ENCODE results near the gene PLCH2. TPM values are rescaled to one million over a fixed set of nuclear protein-coding genes. Genes with fewer than 3 reads are reported as not detected.
A peak's percentile ranks its signal among the peaks of the same experiment; 100 is the strongest.

The PLCH2 gene
- total RNA-seq, 6 experiments from 2014 or later, result 0.37 to 4.6 (median 2.3) TPM

DNA sequence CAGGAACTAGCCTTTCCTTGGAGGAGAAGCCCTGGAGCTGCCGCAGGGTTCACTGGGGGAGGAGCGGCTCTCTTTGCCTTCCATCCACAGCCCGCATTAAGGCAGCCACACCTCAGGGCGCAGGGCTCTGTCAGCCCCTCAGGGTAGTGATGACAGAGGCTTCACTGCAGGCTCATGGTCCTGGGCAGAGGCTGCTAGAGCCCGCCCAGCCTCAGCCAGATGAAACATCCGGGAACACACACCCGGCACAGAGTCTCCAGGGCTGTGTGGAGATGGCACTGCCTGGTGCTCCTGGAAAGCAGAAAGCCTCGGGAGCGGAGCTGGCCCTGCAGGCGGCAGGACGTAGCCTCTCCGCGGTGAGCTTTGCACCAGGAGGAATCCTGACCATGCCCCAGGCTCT is 34.3 kb upstream of the PLCH2 start:
- TF ChIP-seq POLR2A (IDR thresholded peaks at IDR 0.05), result no peak
- TF ChIP-seq, protein P1, sequence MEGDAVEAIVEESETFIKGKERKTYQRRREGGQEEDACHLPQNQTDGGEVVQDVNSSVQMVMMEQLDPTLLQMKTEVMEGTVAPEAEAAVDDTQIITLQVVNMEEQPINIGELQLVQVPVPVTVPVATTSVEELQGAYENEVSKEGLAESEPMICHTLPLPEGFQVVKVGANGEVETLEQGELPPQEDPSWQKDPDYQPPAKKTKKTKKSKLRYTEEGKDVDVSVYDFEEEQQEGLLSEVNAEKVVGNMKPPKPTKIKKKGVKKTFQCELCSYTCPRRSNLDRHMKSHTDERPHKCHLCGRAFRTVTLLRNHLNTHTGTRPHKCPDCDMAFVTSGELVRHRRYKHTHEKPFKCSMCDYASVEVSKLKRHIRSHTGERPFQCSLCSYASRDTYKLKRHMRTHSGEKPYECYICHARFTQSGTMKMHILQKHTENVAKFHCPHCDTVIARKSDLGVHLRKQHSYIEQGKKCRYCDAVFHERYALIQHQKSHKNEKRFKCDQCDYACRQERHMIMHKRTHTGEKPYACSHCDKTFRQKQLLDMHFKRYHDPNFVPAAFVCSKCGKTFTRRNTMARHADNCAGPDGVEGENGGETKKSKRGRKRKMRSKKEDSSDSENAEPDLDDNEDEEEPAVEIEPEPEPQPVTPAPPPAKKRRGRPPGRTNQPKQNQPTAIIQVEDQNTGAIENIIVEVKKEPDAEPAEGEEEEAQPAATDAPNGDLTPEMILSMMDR (IDR thresholded peaks at IDR 0.05), result no peak
- no peaks in the 10 kb centered on the region for H3K4me1 ChIP-seq
- H3K4me3 ChIP-seq, result no peak overlapping the region
- peaks cover 0 to 9% of the 10 kb centered on the region in 2 donors for H3K27me3 ChIP-seq
- WGBS (ENCODE audit: insufficient coverage, low coverage, low lambda C conversion rate, missing lambda C conversion rate), result no CpG with 5 or more reads among the region's 13 CpGs
- H3K36me3 ChIP-seq, result no peaks in the 10 kb centered on the region
- H3K9me3 ChIP-seq, result no peaks in the 10 kb centered on the region
- DNase-seq, result no peak
- ATAC-seq, result no peak
- H3K27ac ChIP-seq, result no peak overlapping the region
- intact Hi-C loops (cut with DNase I), result no loop called here

DNA sequence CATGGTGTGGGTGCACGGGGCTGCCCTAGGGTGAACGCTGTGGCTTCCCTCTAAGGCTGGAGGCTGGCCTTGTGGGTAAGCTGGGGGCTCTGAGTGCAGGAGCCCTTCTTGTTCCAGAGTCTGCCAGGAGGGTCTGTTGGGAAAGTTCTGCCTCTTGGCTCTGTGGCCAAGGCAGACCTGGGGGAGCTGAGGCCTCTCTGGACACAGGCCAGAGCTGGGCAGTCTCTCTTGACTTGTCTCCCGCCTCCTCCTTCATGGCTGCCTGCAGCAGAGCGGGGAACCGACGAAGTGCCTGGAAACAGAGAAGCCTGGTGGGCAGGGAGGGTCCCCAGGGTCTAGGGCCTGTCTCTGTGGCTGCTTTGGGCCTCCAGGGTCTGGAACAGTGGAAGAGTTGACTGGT is 33.4 kb upstream of the PLCH2 start:
- H3K4me3 ChIP-seq, result no peak overlapping the region
- H3K27ac ChIP-seq, result no peak overlapping the region
- peaks cover 0 to 9% of the 10 kb centered on the region in 2 donors for H3K27me3 ChIP-seq
- intact Hi-C loops (cut with DNase I), result no loop called here
- DNase-seq (no peak), ATAC-seq (no peak)
- WGBS (ENCODE audit: insufficient coverage, low coverage, low lambda C conversion rate, missing lambda C conversion rate), result no CpG with 5 or more reads among the region's 6 CpGs
- no peaks in the 10 kb centered on the region for H3K9me3 ChIP-seq
- H3K4me1 ChIP-seq, result no peaks in the 10 kb centered on the region
- TF ChIP-seq, protein P1 (IDR thresholded peaks at IDR 0.05), result no peak
- TF ChIP-seq POLR2A (IDR thresholded peaks at IDR 0.05), result no peak
- no peaks in the 10 kb centered on the region for H3K36me3 ChIP-seq

DNA sequence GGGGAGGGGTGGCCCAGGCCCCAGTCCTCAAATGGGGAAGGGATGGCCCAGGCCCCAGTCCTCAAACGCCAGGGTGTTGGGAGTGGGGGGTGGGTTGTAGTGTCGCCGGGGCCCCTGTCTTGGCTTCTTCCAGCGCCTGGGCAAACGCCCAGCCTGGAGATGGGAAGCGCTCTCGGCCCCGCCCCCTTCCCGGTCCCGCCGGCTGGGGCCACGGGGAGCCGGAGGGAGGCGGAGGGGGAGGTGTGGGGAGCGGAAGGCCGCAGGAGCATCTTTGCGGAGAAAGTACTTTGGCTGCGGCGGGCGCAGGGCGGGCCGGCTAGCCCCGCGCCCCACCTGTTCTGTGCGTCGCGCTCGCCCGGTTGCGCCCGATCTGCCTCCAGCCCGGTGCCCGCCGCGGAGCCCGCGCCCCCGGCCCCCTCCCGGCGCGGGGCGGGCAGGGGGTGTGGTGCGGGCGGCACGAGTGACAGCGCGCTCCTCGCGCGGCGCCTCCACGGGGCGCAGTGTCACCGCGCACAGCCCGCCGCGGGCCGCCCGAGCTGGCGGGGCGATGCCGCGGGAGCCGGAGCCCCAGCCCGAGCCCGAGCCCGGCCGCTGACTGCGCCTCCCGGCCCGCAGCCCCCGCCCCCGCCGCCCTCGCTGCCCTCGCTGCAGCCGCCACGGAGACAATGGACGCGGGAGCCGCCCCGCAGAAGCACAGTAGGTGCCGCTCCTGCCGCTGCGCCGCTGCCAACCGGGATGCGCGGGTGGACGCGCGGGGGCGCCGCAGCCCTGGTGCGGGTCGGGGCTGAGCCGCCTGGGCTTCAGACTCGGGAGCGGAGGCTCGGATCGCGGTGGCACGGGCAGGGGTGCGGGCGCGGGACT is 32.6 kb upstream of the PLCH2 start:
- peak in 1 of 4 donors; percentile 28 for ATAC-seq
- WGBS (ENCODE audit: insufficient coverage, low coverage, low lambda C conversion rate, missing lambda C conversion rate), result no CpG with 5 or more reads among the region's 107 CpGs
- no peak for DNase-seq
- H3K36me3 ChIP-seq, result no peaks in the 10 kb centered on the region
- no peak overlapping the region for H3K4me3 ChIP-seq
- H3K9me3 ChIP-seq, result no peaks in the 10 kb centered on the region
- intact Hi-C loops (cut with DNase I), result no loop called here
- no peak overlapping the region for H3K27ac ChIP-seq
- H3K4me1 ChIP-seq, result no peaks in the 10 kb centered on the region
- TF ChIP-seq, protein P1 (IDR thresholded peaks at IDR 0.05), result peak in 2 of 4 donors; percentile 15 to 25
- no peak for TF ChIP-seq POLR2A (IDR thresholded peaks at IDR 0.05)
- peaks cover 0 to 9% of the 10 kb centered on the region in 2 donors for H3K27me3 ChIP-seq

DNA sequence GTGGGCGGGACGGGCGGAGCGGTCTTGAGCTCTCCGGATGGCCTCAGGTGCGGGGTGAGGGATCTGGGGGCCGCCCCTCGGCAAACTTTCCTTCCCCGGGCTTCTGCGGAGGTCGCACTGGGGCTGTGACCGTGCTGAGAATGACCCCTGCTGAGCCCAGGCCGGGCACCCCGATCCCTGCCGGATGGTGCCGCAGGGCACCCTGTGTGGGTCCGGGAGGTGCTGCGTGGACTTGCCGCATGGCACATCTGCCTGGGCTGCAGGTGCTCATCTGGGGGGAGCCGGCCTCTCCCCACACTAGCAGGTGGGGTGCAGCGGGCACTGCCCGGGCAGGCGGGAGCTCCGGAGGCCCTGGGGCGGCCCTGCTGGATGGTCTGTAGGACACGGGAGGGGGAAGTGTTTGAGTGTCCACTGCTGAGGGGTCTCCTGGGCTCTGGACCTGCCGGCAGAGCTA is 31.9 kb upstream of the PLCH2 start:
- DNase-seq, result no peak
- peaks cover 0 to 9% of the 10 kb centered on the region in 2 donors for H3K27me3 ChIP-seq
- no peak for TF ChIP-seq POLR2A (IDR thresholded peaks at IDR 0.05)
- TF ChIP-seq, protein P1 (IDR thresholded peaks at IDR 0.05), result no peak

More for the DNA sequence above, 31.9 kb upstream of the PLCH2 start:
- Histone ChIP-seq H3K36me3 (no peaks in the 10 kb centered on the region), H3K27ac (no peak overlapping the region), H3K9me3 (no peaks in the 10 kb centered on the region), H3K4me3 (no peak overlapping the region), H3K4me1 (no peaks in the 10 kb centered on the region)
- intact Hi-C loops (cut with DNase I), result no loop called here
- ATAC-seq, result no peak
- WGBS (ENCODE audit: insufficient coverage, low coverage, low lambda C conversion rate, missing lambda C conversion rate), result 80% methylated on average over 1 of the region's 27 CpGs

Data from right lobe of liver (tissue), 6 donors.